Sigmoid colon (tissue), 4 donors: ENCODE results near the gene RGS8.

Source experiments
- EP300 ChIP-seq, 4 donors: sonication (generic); formaldehyde crosslinking; IDR thresholded peaks; one replicate each; pipeline ENCODE4 v1.6.1; 2017; ENCODE audit warnings: antibody characterized with exemption in 4 of 4
- POLR2A ChIP-seq, 2 donors: fragments of 450-650 bp; IDR thresholded peaks; one replicate each; pipeline ENCODE4 v1.6.1; 2016; ENCODE audit warnings: antibody characterized with exemption in 2 of 2, mild to moderate bottlenecking in 2 of 2, moderate library complexity in 2 of 2
- POLR2AphosphoS5 ChIP-seq, 4 donors: sonication (generic); formaldehyde crosslinking; IDR thresholded peaks; one replicate each; pipeline ENCODE4 v1.6.1; 2017; ENCODE audit warnings: antibody characterized with exemption in 4 of 4
- TF ChIP-seq, protein P1 (sequence below), 4 experiments: fragments of 450-650 bp in 3 of 4; fragments of 200-600 bp in 1 of 4; IDR thresholded peaks; one replicate each; pipeline ENCODE4 v1.5.1; 2016 to 2019; ENCODE audit warnings: antibody characterized with exemption in 4 of 4, mild to moderate bottlenecking in 3 of 4, moderate library complexity in 2 of 4

- TF ChIP-seq EP300 (IDR thresholded peaks at IDR 0.05) (no peak), POLR2AphosphoS5 (IDR thresholded peaks at IDR 0.05) (peak in 2 of 4 donors; percentile 11 to 37), POLR2A (IDR thresholded peaks at IDR 0.05) (no peak)
- TF ChIP-seq, protein P1, sequence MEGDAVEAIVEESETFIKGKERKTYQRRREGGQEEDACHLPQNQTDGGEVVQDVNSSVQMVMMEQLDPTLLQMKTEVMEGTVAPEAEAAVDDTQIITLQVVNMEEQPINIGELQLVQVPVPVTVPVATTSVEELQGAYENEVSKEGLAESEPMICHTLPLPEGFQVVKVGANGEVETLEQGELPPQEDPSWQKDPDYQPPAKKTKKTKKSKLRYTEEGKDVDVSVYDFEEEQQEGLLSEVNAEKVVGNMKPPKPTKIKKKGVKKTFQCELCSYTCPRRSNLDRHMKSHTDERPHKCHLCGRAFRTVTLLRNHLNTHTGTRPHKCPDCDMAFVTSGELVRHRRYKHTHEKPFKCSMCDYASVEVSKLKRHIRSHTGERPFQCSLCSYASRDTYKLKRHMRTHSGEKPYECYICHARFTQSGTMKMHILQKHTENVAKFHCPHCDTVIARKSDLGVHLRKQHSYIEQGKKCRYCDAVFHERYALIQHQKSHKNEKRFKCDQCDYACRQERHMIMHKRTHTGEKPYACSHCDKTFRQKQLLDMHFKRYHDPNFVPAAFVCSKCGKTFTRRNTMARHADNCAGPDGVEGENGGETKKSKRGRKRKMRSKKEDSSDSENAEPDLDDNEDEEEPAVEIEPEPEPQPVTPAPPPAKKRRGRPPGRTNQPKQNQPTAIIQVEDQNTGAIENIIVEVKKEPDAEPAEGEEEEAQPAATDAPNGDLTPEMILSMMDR (IDR thresholded peaks at IDR 0.05): no peak
Measured at GRCh38 chr1:182707122-182707521, 22.7 kb upstream of the RGS8 start.
